Activated CD4-positive, alpha-beta T cell treated with anti-CD3 and anti-CD28 coated beads for 36 hours (primary cell): Measurements from ENCODE around the gene GNE. TPM values are rescaled to one million over a fixed set of nuclear protein-coding genes. Genes with fewer than 3 reads are reported as not detected.
A peak's percentile ranks its signal among the peaks of the same experiment; 100 is the strongest.
"Not testable (repeated sequence)": the region's sequence is repeated elsewhere in the genome, so short reads cannot be mapped to it uniquely, and the experiment has no call there.

Source experiments
- ATAC-seq: fragments of 200-7000 bp; cut with Tn5 transposase; one replicate; pipeline ENCODE4 v1.10.0; 2021; ENCODE audit warnings: mild to moderate bottlenecking, moderate library complexity
- CTCF ChIA-PET: fragments of 350-600 bp; sonication (Branson Sonifier 250); formaldehyde crosslinking; loops from one replicate; lab custom pipeline; 2021; ENCODE audit warnings: antibody characterized with exemption; lab: Charles Lee
- POLR2A ChIA-PET: fragments of 350-600 bp; sonication (Branson Sonifier 250); formaldehyde crosslinking; loops from one replicate; lab custom pipeline; 2021; ENCODE audit warnings: antibody characterized with exemption, inconsistent platforms; lab: Charles Lee
- DNase-seq: peaks from one replicate; pipeline ENCODE4 v3.0.0-alpha.2; 2020
- H3K27ac Mint-ChIP-seq: one replicate; pipeline ENCODE4 v1.8.0; 2021; ENCODE audit warnings: mixed read lengths
- H3K27me3 Mint-ChIP-seq: one replicate; pipeline ENCODE4 v1.8.0; 2021; ENCODE audit warnings: mixed read lengths
- H3K36me3 Mint-ChIP-seq: one replicate; pipeline ENCODE4 v1.8.0; 2021; ENCODE audit warnings: low read depth, mixed read lengths
- H3K4me1 Mint-ChIP-seq: one replicate; pipeline ENCODE4 v1.8.0; 2021; ENCODE audit warnings: mixed read lengths
- H3K4me3 Mint-ChIP-seq: one replicate; pipeline ENCODE4 v1.8.0; 2021; ENCODE audit warnings: mild to moderate bottlenecking, moderate library complexity, mixed read lengths
- H3K9me3 Mint-ChIP-seq: one replicate; pipeline ENCODE4 v1.8.0; 2021; ENCODE audit warnings: low read depth, mixed read lengths
- intact Hi-C, 2 experiments: fragments of 100-400 bp; cut with DNase I in 1 of 2; cut with micrococcal nuclease in 1 of 2; formaldehyde crosslinking; loops; one replicate each; pipeline versions ENCODE4 v1.14.2 to v1.15.1; 2022 to 2024; cut with DNase I, micrococcal nuclease
- total RNA-seq, 2 experiments: library from RNA; stranded (reverse); gene quantifications; one replicate each; pipeline ENCODE4 v1.2.3, GENCODE V29; 2021

Gene GNE
- total RNA-seq, 2 experiments from 2014 or later = 17.0 to 19.0 TPM

DNA sequence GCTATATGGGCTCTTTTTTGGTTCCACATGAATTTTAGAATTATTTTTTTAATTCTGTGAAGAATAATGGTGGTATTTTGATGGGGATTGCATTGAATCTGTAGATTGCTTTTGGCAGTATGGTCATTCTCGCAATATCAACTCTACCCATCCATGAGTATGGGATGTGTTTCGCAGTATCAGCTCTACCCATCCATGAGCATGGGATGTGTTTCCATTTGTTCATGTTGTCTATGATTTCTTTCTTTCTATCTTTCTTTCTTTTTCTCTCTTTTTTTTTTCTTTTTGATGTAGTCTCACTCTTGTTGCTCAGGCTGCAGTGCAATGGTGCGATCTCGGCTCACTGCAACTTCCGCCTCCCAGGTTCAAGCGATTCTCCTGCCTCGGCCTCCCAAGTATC, 19.0 kb downstream of the GNE start:
- H3K27ac Mint-ChIP-seq, DNase-seq, ATAC-seq, H3K4me1 Mint-ChIP-seq, intact Hi-C loops, H3K27me3 Mint-ChIP-seq, CTCF ChIA-PET, H3K9me3 Mint-ChIP-seq, POLR2A ChIA-PET, H3K4me3 Mint-ChIP-seq: not testable (repeated sequence)
- H3K36me3 Mint-ChIP-seq = peaks cover 29% of the 10 kb centered on the region

- DNase-seq (no peak), ATAC-seq (no peak)
- Mint-ChIP-seq H3K4me1 (peaks cover 2% of the 10 kb centered on the region), H3K27ac (no peak overlapping the region), H3K36me3 (peaks cover 35% of the 10 kb centered on the region), H3K4me3 (no peak overlapping the region), H3K27me3 (no peaks in the 10 kb centered on the region), H3K9me3 (no peaks in the 10 kb centered on the region)
- ChIA-PET POLR2A (no interaction called here), CTCF (no interaction called here)
- intact Hi-C loops = no loop called here
These were observed 21.0 kb downstream of the GNE start for GRCh38 chr9:36237230-36237629.

- no peaks in the 10 kb centered on the region for H3K27me3 Mint-ChIP-seq
- H3K9me3 Mint-ChIP-seq = peaks cover 6% of the 10 kb centered on the region
- POLR2A ChIA-PET = no interaction called here
- peak overlapping the region; percentile 26 for H3K27ac Mint-ChIP-seq
- ATAC-seq = no peak
- H3K36me3 Mint-ChIP-seq = peaks cover 51% of the 10 kb centered on the region
- intact Hi-C loops = loop anchor here in 1 of 2 experiments (10.0 kb wide), 1 partner anchor 62 kb away; no protein-coding TSS in a partner anchor
- CTCF ChIA-PET = interaction anchor here (1.0 kb wide), 1 partner anchor 276 kb away, joined by 3 read pairs; no protein-coding TSS in a partner anchor
- peaks cover 19% of the 10 kb centered on the region for H3K4me1 Mint-ChIP-seq
- DNase-seq = no peak
- H3K4me3 Mint-ChIP-seq = no peak overlapping the region
These were observed 35.8 kb downstream of the GNE start for GRCh38 chr9:36222449-36222848.

GRCh38 chr9:36221667-36222066, 36.6 kb downstream of the GNE start:
- peaks cover 49% of the 10 kb centered on the region for H3K36me3 Mint-ChIP-seq
- intact Hi-C loops = loop anchor here in 1 of 2 experiments (10.0 kb wide), 1 partner anchor 63 kb away; no protein-coding TSS in a partner anchor
- DNase-seq (no peak), ATAC-seq (no peak)
- H3K4me3 Mint-ChIP-seq = no peak overlapping the region
- POLR2A ChIA-PET = interaction anchor here (0.6 kb wide), 1 partner anchor 24 kb away, joined by 3 read pairs; no protein-coding TSS in a partner anchor
- no peak overlapping the region for H3K27ac Mint-ChIP-seq
- H3K27me3 Mint-ChIP-seq = no peaks in the 10 kb centered on the region
- peaks cover 23% of the 10 kb centered on the region for H3K4me1 Mint-ChIP-seq
- peaks cover 6% of the 10 kb centered on the region for H3K9me3 Mint-ChIP-seq
- CTCF ChIA-PET = no interaction called here

- Mint-ChIP-seq H3K4me1 (peaks cover 37% of the 10 kb centered on the region), H3K27me3 (no peaks in the 10 kb centered on the region), H3K36me3 (peaks cover 45% of the 10 kb centered on the region), H3K27ac (peak overlapping the region; percentile 86), H3K9me3 (peaks cover 6% of the 10 kb centered on the region), H3K4me3 (no peak overlapping the region)
- ChIA-PET POLR2A (no interaction called here), CTCF (interaction anchor here (0.6 kb wide), 1 partner anchor 145 kb away, joined by 5 read pairs; no protein-coding TSS in a partner anchor)
- intact Hi-C loops = loop anchor here in 1 of 2 experiments (10.0 kb wide), 1 partner anchor 116 kb away; no protein-coding TSS in a partner anchor
- ATAC-seq (peak; percentile 80), DNase-seq (peak; percentile 23)
These were observed 39.8 kb downstream of the GNE start for GRCh38 chr9:36218411-36218901.

DNA sequence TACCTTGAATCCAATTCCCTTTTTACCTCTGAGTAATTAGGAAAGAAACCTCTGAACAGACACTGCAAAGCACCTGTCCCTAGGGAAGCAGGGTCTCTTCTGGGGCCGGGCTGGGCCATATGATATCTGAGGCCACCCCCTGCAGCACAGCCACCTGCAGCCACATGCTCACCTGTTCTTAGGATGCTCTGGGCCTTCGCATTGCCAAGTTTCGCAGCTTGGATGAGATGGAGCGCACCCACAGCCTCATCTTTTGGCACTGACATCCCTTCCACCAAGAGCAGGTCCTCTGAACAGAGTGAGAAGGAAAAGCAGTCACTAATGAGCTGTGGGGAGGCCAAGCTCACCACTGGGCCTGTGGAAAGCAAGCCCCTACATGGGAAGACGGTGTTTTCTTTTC, 40.2 kb downstream of the GNE start:
- peaks cover 41% of the 10 kb centered on the region for H3K4me1 Mint-ChIP-seq
- peaks cover 45% of the 10 kb centered on the region for H3K36me3 Mint-ChIP-seq
- ChIA-PET CTCF (no interaction called here), POLR2A (no interaction called here)
- no peak overlapping the region for H3K4me3 Mint-ChIP-seq
- peaks cover 5% of the 10 kb centered on the region for H3K9me3 Mint-ChIP-seq
- DNase-seq (no peak), ATAC-seq (no peak)
- H3K27me3 Mint-ChIP-seq = no peaks in the 10 kb centered on the region
- intact Hi-C loops = loop anchor here in 1 of 2 experiments (10.0 kb wide), 1 partner anchor 117 kb away; no protein-coding TSS in a partner anchor
- H3K27ac Mint-ChIP-seq = peak overlapping the region; percentile 86

DNA sequence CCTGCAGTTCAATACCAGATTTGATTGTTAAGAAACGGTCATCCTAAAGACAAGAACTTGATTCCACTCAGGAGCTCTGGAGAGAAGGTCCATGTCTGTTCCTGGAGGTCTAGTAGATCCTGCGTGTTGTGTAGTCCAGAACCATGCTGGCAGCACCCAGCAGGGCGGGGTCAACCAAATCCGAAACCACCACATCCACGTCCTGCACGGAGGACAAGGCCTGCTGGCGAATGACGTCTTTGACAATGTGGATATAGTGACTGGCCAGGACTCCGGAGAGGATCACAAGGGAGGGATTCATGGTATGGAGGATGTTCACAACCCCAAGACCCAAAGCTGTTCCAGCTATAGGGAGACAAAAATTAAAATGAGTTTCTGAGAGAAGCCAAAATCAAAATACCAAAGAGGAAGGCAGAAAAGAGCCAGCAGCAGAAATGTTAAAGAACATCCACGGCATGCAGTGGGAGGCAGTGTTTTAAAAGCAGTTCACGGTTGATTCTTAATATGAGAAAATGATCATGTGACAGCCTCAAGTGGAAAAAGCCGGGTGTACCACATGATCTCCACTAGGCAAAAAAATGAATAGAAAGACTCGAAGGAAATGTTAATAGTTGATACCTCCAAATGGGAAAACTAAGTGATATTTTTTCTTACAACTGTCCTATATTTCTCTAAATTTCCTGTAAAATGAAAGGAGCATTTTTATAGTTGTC, 40.8 kb downstream of the GNE start:
- POLR2A ChIA-PET = no interaction called here
- no peaks in the 10 kb centered on the region for H3K9me3 Mint-ChIP-seq
- H3K27ac Mint-ChIP-seq = peak overlapping the region; percentile 86
- peak; percentile 10 for DNase-seq
- no peak for ATAC-seq
- intact Hi-C loops = loop anchor here in 1 of 2 experiments (10.0 kb wide), 1 partner anchor 117 kb away; no protein-coding TSS in a partner anchor
- no peaks in the 10 kb centered on the region for H3K27me3 Mint-ChIP-seq
- H3K36me3 Mint-ChIP-seq = peaks cover 41% of the 10 kb centered on the region
- H3K4me1 Mint-ChIP-seq = peaks cover 43% of the 10 kb centered on the region
- CTCF ChIA-PET = interaction anchor here (0.7 to 1.5 kb wide), 2 partner anchors 42 to 115 kb away, joined by 3 read pairs; no protein-coding TSS in a partner anchor
- H3K4me3 Mint-ChIP-seq = no peak overlapping the region

DNA sequence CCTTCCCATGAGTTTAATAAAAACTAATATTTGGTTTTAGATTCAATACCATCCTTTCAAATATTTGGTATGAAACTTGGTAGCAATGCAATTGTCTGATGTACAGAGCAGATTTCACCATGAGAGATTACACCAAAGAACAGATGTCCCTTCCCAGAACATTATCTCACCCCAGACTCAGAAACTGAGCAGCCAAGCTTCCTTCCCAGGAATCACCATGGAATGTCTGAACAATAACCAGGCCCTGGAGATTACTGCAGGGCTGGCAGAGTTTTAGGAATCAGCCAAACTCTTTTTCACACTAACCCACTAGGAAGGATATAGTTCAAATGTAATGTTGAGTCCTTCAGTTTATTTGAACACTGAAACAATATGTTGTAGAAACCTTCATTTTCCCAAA, 43.7 kb downstream of the GNE start:
- DNase-seq (no peak), ATAC-seq (no peak)
- Mint-ChIP-seq H3K27ac (peak overlapping the region; percentile 48), H3K4me1 (peaks cover 46% of the 10 kb centered on the region), H3K9me3 (no peaks in the 10 kb centered on the region), H3K27me3 (no peaks in the 10 kb centered on the region), H3K4me3 (no peak overlapping the region), H3K36me3 (peaks cover 44% of the 10 kb centered on the region)
- POLR2A ChIA-PET = no interaction called here
- CTCF ChIA-PET = no interaction called here
- intact Hi-C loops = loop anchor here in 1 of 2 experiments (10.0 kb wide), 1 partner anchor 120 kb away; no protein-coding TSS in a partner anchor

GRCh38 chr9:36213989-36214388, 44.3 kb downstream of the GNE start:
- H3K27me3 Mint-ChIP-seq = no peaks in the 10 kb centered on the region

GRCh38 chr9:36213387-36213786, 44.9 kb downstream of the GNE start:
- Mint-ChIP-seq H3K4me3 (no peak overlapping the region), H3K27ac (peak overlapping the region; percentile 41), H3K4me1 (peaks cover 48% of the 10 kb centered on the region), H3K27me3 (no peaks in the 10 kb centered on the region), H3K36me3 (peaks cover 52% of the 10 kb centered on the region), H3K9me3 (no peaks in the 10 kb centered on the region)
- POLR2A ChIA-PET = interaction anchor here (1.1 kb wide), 1 partner anchor 23 kb away, joined by 3 read pairs; the partner anchor contains the start of gene CLTA
- intact Hi-C loops = loop anchor here (2.0 to 10.0 kb wide), 2 partner anchors 21 to 121 kb away; no protein-coding TSS in a partner anchor
- DNase-seq (no peak), ATAC-seq (no peak)
- CTCF ChIA-PET = interaction anchor here (0.6 to 1.3 kb wide), 5 partner anchors 11 to 1213 kb away, joined by 3 to 4 read pairs (median 3); partner anchors contain the start of gene CLTA

More at GRCh38 chr9:36213989-36214388, 44.3 kb downstream of the GNE start:
- Mint-ChIP-seq H3K9me3 (no peaks in the 10 kb centered on the region), H3K4me1 (peaks cover 48% of the 10 kb centered on the region), H3K27ac (no peak overlapping the region), H3K36me3 (peaks cover 50% of the 10 kb centered on the region), H3K4me3 (no peak overlapping the region)
- ATAC-seq = no peak
- ChIA-PET POLR2A (no interaction called here), CTCF (interaction anchor here (0.6 to 1.2 kb wide), 2 partner anchors 115 to 1212 kb away, joined by 3 to 4 read pairs; no protein-coding TSS in a partner anchor)
- no peak for DNase-seq
- intact Hi-C loops = loop anchor here (2.0 to 10.0 kb wide), 2 partner anchors 21 to 121 kb away; no protein-coding TSS in a partner anchor

DNA sequence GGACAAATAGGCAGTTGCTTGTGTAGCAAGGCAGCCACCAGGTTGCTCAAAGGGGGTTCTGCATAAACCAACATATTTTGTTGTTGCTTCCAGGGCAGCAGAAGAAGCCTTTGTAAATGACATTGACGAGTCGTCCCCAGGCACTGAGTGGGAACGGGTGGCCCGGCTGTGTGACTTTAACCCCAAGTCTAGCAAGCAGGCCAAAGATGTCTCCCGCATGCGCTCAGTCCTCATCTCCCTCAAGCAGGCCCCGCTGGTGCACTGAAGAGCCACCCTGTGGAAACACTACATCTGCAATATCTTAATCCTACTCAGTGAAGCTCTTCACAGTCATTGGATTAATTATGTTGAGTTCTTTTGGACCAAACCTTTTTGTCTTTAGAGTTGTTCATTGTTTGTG, 46.7 kb downstream of the GNE start:
- Mint-ChIP-seq H3K9me3 (no peaks in the 10 kb centered on the region), H3K4me1 (peaks cover 53% of the 10 kb centered on the region), H3K4me3 (no peak overlapping the region), H3K36me3 (peaks cover 59% of the 10 kb centered on the region), H3K27ac (peak overlapping the region; percentile 53), H3K27me3 (no peaks in the 10 kb centered on the region)
- intact Hi-C loops = loop anchor here in 1 of 2 experiments (10.0 kb wide), 1 partner anchor 123 kb away; no protein-coding TSS in a partner anchor
- ATAC-seq (no peak), DNase-seq (no peak)
- ChIA-PET CTCF (interaction anchor here (0.6 to 1.1 kb wide), 2 partner anchors 9 to 66 kb away, joined by 3 read pairs; no protein-coding TSS in a partner anchor), POLR2A (no interaction called here)
